ENCODE data around the gene COQ4.
"Not testable (repeated sequence)": the region's sequence is repeated elsewhere in the genome, so short reads cannot be mapped to it uniquely, and the experiment has no call there.

GRCh38 chr9:128338852-128339614, 16.4 kb downstream of the COQ4 start:
- TF ChIP-seq, protein P1, sequence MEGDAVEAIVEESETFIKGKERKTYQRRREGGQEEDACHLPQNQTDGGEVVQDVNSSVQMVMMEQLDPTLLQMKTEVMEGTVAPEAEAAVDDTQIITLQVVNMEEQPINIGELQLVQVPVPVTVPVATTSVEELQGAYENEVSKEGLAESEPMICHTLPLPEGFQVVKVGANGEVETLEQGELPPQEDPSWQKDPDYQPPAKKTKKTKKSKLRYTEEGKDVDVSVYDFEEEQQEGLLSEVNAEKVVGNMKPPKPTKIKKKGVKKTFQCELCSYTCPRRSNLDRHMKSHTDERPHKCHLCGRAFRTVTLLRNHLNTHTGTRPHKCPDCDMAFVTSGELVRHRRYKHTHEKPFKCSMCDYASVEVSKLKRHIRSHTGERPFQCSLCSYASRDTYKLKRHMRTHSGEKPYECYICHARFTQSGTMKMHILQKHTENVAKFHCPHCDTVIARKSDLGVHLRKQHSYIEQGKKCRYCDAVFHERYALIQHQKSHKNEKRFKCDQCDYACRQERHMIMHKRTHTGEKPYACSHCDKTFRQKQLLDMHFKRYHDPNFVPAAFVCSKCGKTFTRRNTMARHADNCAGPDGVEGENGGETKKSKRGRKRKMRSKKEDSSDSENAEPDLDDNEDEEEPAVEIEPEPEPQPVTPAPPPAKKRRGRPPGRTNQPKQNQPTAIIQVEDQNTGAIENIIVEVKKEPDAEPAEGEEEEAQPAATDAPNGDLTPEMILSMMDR (IDR thresholded peaks at IDR 0.05; ENCODE audit: low read length) = not testable (repeated sequence)
- not testable (repeated sequence) for TF ChIP-seq EZH2 (optimal IDR thresholded peaks at IDR 0.05; ENCODE audit: low read depth, low read length)

Measured in MM.1S (cell line).